Tibial nerve (tissue), 4 donors: ENCODE results near the gene GSG1. TPM values are rescaled to one million over a fixed set of nuclear protein-coding genes. Genes with fewer than 3 reads are reported as not detected.
"Not testable (repeated sequence)": the region's sequence is repeated elsewhere in the genome, so short reads cannot be mapped to it uniquely, and the experiment has no call there.

Source experiments
- DNase-seq, 2 donors: peaks; one replicate each; pipeline ENCODE4 v3.0.0-alpha.2; 2019; ENCODE audit warnings: low spot score in 2 of 2
- H3K27ac ChIP-seq, 4 donors: fragments of 200-600 bp; sonication (generic) in 3 of 4; one replicate each; pipeline ENCODE4 v1.5.1; 2017 to 2019; ENCODE audit warnings: mild to moderate bottlenecking in 1 of 4
- H3K27me3 ChIP-seq, 2 donors: fragments of 200-600 bp; sonication (generic) in 1 of 2; one replicate each; pipeline versions ENCODE4 v1.5.1 to v1.6.0; 2017 to 2019
- H3K36me3 ChIP-seq, 3 donors: fragments of 200-600 bp; sonication (generic); one replicate each; pipeline ENCODE4 v1.5.1; 2018 to 2019
- H3K4me1 ChIP-seq, 4 donors: fragments of 200-600 bp; sonication (generic) in 3 of 4; one replicate each; pipeline ENCODE4 v1.5.1; 2017 to 2019
- H3K4me3 ChIP-seq, 4 donors: fragments of 200-600 bp; sonication (generic) in 3 of 4; one replicate each; pipeline ENCODE4 v1.5.1; 2017 to 2019; ENCODE audit warnings: mild to moderate bottlenecking in 1 of 4, moderate library complexity in 1 of 4
- H3K9me3 ChIP-seq, 4 donors: fragments of 200-600 bp; sonication (generic) in 3 of 4; one replicate each; pipeline ENCODE4 v1.5.1; 2017 to 2019
- EP300 ChIP-seq, 2 donors: sonication (generic); formaldehyde crosslinking; IDR thresholded peaks; one replicate each; pipeline ENCODE4 v1.6.1; 2017; ENCODE audit warnings: antibody characterized with exemption in 2 of 2, mild to moderate bottlenecking in 1 of 2
- POLR2A ChIP-seq, 2 donors: fragments of 450-650 bp; IDR thresholded peaks; one replicate each; pipeline ENCODE4 v1.6.1; 2017; ENCODE audit warnings: antibody characterized with exemption in 2 of 2, mild to moderate bottlenecking in 2 of 2, moderate library complexity in 2 of 2
- WGBS, 2 donors: methylation state at CpG; one replicate each; pipeline ENCODE4 v1.1.5; 2018; 5-methylcytosine and 5-hydroxymethylcytosine counted together
- total RNA-seq, 4 donors: library from RNA; depleted of rRNA; stranded (reverse); fragments of >200 nt; gene quantifications; one replicate each; pipeline ENCODE4 v1.1.0, GENCODE V29; 2016
- TF ChIP-seq, protein P1 (sequence below), 5 experiments: fragments of 200-600 bp in 3 of 5; fragments of 450-650 bp in 2 of 5; sonication (generic) in 3 of 5; IDR thresholded peaks; one replicate each; pipeline ENCODE4 v1.5.1; 2016 to 2019; ENCODE audit warnings: antibody characterized with exemption in 5 of 5, mild to moderate bottlenecking in 3 of 5, moderate library complexity in 2 of 5

GSG1 gene
- total RNA-seq, 4 donors from 2014 or later = not detected

DNA sequence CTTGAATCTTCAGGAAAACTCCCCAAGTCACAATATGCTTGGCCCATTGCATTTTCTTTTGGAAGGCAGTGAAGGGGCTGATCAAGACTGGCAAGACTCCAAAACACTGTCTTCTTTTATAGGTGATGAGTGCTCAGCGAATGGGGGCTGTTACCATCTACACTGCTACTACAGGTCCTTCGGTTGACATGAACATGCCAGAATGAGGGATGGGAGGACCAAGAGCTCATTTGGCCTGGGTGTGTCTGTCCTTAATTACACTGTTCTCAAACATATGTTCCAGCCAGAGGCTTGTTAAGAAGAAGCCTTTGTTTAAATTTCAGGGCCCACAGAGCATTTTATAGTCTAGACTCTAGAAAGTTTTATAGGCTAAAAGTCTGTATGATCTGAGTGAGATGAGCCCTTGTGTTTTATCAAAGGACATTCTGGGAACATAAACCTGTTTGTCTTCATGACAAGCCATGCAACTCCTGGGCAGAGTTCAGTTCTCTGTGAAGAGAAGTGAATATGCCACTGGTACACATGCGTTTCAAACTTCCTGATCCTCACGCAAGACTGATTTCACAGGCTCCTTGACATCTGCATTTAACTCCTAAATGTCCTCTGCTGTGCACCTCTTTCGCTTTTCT is 64.0 kb downstream of the GSG1 start:
- 44 to 50% methylated on average over 5 of the region's 5 CpGs for WGBS, 2 donors
- no peaks in the 10 kb centered on the region for H3K36me3 ChIP-seq
- peaks cover 0 to 15% (median 0%) of the 10 kb centered on the region in 4 donors for H3K4me1 ChIP-seq
- TF ChIP-seq, protein P1, sequence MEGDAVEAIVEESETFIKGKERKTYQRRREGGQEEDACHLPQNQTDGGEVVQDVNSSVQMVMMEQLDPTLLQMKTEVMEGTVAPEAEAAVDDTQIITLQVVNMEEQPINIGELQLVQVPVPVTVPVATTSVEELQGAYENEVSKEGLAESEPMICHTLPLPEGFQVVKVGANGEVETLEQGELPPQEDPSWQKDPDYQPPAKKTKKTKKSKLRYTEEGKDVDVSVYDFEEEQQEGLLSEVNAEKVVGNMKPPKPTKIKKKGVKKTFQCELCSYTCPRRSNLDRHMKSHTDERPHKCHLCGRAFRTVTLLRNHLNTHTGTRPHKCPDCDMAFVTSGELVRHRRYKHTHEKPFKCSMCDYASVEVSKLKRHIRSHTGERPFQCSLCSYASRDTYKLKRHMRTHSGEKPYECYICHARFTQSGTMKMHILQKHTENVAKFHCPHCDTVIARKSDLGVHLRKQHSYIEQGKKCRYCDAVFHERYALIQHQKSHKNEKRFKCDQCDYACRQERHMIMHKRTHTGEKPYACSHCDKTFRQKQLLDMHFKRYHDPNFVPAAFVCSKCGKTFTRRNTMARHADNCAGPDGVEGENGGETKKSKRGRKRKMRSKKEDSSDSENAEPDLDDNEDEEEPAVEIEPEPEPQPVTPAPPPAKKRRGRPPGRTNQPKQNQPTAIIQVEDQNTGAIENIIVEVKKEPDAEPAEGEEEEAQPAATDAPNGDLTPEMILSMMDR (IDR thresholded peaks at IDR 0.05) = no peak
- TF ChIP-seq POLR2A (IDR thresholded peaks at IDR 0.05) (no peak), EP300 (IDR thresholded peaks at IDR 0.05) (no peak)
- no peak for DNase-seq
- H3K4me3 ChIP-seq = no peak overlapping the region
- H3K27me3 ChIP-seq = no peaks in the 10 kb centered on the region
- no peak overlapping the region for H3K27ac ChIP-seq
- H3K9me3 ChIP-seq = no peaks in the 10 kb centered on the region

DNA sequence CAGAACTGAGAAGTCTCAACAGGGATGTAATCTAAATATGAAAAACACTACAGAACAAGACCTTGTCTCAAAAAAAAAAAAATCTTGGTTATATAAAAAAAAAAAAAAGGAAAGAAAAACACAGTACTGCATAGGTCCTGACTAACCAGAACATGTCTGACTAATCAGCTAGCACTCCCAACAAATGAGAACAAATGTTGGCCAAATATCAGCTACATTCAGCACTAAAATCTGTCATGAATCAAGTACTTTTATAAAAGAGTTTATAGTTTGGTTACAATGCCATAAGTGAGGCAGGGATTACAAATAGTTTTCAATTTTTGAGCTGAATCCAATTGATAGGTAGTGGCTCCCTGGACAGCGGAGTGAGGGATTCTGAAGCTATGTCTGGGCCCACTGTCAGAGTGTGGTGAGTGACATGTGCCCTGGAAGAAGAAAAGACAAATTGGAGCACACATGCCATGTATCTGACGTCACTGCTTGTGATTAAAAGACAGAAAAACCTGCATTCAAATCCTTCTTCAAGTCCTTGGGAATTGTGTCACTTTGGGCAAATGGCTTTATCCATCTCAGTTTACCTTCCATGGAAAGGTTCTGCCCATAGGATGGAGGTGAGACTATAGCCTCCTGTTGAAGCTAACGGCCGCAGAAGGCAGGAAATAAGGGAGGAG is 64.8 kb downstream of the GSG1 start:
- H3K4me1 ChIP-seq = peaks cover 0 to 16% (median 0%) of the 10 kb centered on the region in 4 donors
- H3K36me3 ChIP-seq = no peaks in the 10 kb centered on the region
- no peaks in the 10 kb centered on the region for H3K27me3 ChIP-seq
- H3K4me3 ChIP-seq = no peak overlapping the region
- no peak for TF ChIP-seq POLR2A (IDR thresholded peaks at IDR 0.05)
- TF ChIP-seq, protein P1 (IDR thresholded peaks at IDR 0.05) = no peak
- no peak for TF ChIP-seq EP300 (IDR thresholded peaks at IDR 0.05)
- 82 to 90% methylated on average over 4 of the region's 4 CpGs for WGBS, 2 donors
- no peaks in the 10 kb centered on the region for H3K9me3 ChIP-seq
- peak overlapping the region in 1 of 4 donors; percentile 3 for H3K27ac ChIP-seq
- no peak for DNase-seq

DNA sequence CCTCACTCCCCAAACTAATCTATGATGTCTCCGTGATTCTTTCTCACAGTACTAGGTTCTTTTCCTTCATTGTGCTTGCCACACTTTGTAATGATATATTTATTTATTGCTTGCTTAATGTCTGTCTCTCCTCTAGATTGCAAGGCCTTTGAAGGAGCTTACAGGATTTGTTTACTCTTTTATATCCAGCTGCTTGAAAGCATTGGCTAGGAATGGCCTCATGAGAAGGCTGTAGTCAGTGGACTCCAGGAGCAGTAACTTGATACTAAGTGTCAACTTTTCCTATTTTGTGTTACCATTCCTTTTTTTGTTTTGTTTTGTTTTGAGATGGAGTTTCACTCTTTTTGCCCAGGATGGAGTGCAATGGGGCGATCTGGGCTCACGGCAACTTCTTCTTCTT is 66.6 kb downstream of the GSG1 start:
- no peak overlapping the region for H3K4me3 ChIP-seq
- peaks cover 0 to 20% (median 0%) of the 10 kb centered on the region in 4 donors for H3K4me1 ChIP-seq
- H3K27me3 ChIP-seq = no peaks in the 10 kb centered on the region
- H3K27ac ChIP-seq = no peak overlapping the region
- H3K36me3 ChIP-seq = no peaks in the 10 kb centered on the region
- WGBS, 2 donors = 89% methylated on average over 3 of the region's 3 CpGs
- no peak for DNase-seq
- no peaks in the 10 kb centered on the region for H3K9me3 ChIP-seq
- TF ChIP-seq POLR2A (IDR thresholded peaks at IDR 0.05) (no peak), EP300 (IDR thresholded peaks at IDR 0.05) (no peak)
- TF ChIP-seq, protein P1 (IDR thresholded peaks at IDR 0.05) = no peak

DNA sequence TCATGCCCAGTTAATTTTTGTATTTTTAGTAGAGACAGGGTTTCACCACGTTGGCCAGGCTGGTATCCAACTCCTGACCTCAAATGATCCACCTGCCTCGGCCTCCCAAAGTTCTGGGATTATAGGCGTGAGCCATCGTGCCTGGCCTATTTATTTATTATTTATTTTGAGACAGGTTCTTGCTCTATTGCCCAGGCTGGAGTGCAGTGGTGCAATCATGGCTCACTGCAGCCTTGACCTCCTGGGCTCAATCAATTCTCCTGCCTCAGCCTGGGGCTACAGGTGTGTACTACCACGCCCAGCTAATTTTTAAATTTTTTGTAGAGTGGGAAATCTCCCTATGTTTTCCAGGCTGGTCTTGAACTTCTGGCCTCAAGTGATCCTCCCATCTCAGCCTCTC is 68.1 kb downstream of the GSG1 start:
- 92 to 93% methylated on average over 5 of the region's 5 CpGs for WGBS, 2 donors

More for the DNA sequence above, 68.1 kb downstream of the GSG1 start:
- peaks cover 0 to 20% (median 0%) of the 10 kb centered on the region in 4 donors for H3K4me1 ChIP-seq
- H3K36me3 ChIP-seq, H3K9me3 ChIP-seq, H3K4me3 ChIP-seq, H3K27me3 ChIP-seq, H3K27ac ChIP-seq, DNase-seq: not testable (repeated sequence)

Other genes with a start within 250 kb of the GSG1 start
- gene GPRC5A, start 212.1 kb downstream of the GSG1 start, total RNA-seq = 10 to 100 TPM in 1 of 4 donors, 1 to 10 TPM in 3; 2.1 to 12.3 (median 4.3) TPM
- gene GPRC5D, start 151.5 kb downstream of the GSG1 start, total RNA-seq = not detected
- 10 to 100 TPM; 42.7 to 61.0 (median 51.7) TPM for gene HEBP1, start 103.4 kb downstream of the GSG1 start, total RNA-seq
- 10 to 100 TPM in 2 of 4 donors, 1 to 10 TPM in 2; 2.0 to 12.6 (median 8.4) TPM for gene FAM234B, start 59.3 kb downstream of the GSG1 start, total RNA-seq
- 100 to 1,000 TPM; 231 to 489 (median 258) TPM for gene EMP1, start 93.1 kb upstream of the GSG1 start, total RNA-seq